ENCODE results near the gene NRG2. TPM values are rescaled to one million over a fixed set of nuclear protein-coding genes. Genes with fewer than 3 reads are reported as not detected.

Gene NRG2
- total RNA-seq, 1 donor from 2014 or later = 12.8 TPM

DNA sequence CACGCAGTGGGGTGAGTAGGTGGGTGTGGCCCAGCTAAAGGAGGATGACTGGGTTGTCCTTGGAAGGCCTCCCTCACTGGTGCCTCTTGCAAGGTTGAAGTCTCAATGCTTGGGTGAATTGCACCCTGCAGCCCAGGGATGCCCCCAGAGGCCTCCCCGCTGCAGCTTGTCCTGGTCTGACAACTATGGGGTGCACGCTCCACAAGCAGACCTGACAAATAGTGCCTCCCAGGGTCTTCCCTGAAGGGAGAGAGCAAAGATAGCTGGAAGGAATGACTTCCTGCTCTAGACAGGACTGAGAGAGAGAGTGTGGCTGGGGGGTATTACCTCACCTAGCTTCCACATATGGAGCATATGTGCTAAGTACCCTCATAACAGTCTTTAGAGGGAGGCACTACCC, 245.8 kb downstream of the NRG2 start:
- peaks cover 6% of the 10 kb centered on the region for H3K27me3 ChIP-seq
- no peak for TF ChIP-seq CTCF (IDR thresholded peaks at IDR 0.05)
- intact Hi-C loops (cut with DNase I) = no loop called here

More for the DNA sequence above, 245.8 kb downstream of the NRG2 start:
- no peaks in the 10 kb centered on the region for H3K9me3 ChIP-seq
- H3K4me3 ChIP-seq = no peak overlapping the region
- H3K4me1 ChIP-seq = peaks cover 5 to 7% of the 10 kb centered on the region in 2 donors
- no peak for DNase-seq (ENCODE audit: low spot score in 2 of 2)
- H3K27ac ChIP-seq = no peak overlapping the region
- no peaks in the 10 kb centered on the region for H3K36me3 ChIP-seq

Other genes with a start within 250 kb of the NRG2 start
- not detected for gene PSD2, start 247.5 kb downstream of the NRG2 start, total RNA-seq
- gene PURA, start 70.8 kb upstream of the NRG2 start, total RNA-seq = 11.5 TPM
- gene IGIP, start 82.6 kb upstream of the NRG2 start, total RNA-seq = 5.6 TPM
- gene CYSTM1, start 131.9 kb upstream of the NRG2 start, total RNA-seq = 66.3 TPM

Measured in ascending aorta (tissue), 2 donors.